ENCODE data around the gene RTL10. TPM values are rescaled to one million over a fixed set of nuclear protein-coding genes. Genes with fewer than 3 reads are reported as not detected.

The RTL10 gene
- total RNA-seq, 4 donors from 2014 or later = 18.1 to 26.4 (median 23.7) TPM

GRCh38 chr22:19902245-19902715 is 47.6 kb upstream of the RTL10 start:
- WGBS, 2 donors = 73 to 74% methylated on average over 2 to 4 of the region's 7 CpGs

DNA sequence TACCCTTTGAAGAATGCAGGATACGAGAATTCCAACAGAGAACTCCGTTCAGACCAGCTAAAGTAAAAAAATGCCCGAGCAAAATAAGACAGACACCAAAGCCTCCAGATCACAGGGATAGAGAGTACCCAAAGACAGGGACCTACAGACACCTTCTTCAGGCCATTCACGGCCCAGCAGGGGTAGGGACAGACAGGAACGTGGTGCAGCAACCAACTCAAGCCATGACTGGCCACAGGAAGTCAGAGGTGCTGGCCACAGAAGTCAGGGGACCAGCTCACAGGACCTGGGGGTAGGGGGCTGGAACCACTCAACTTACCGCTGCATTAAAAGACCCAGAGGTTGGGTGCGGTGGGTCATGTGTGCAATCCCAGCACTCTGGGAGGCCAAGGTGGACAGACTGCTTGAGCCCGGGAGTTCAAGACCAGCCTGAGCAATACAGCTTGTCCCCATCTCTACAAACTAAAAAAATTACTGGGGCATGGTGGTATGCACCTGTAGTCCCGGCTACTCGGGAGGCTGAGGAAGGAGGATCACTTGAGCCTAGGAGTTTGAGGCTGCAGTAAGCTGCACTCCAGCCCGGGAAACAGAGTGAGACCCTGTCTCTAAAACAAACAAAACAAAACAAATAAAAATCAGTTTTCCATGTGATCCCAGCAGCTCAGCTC is 47.0 kb upstream of the RTL10 start:
- H3K27me3 ChIP-seq = no peaks in the 10 kb centered on the region
- intact Hi-C loops (cut with DNase I) = no loop called here
- H3K9me3 ChIP-seq = no peaks in the 10 kb centered on the region
- H3K4me3 ChIP-seq (replicated peaks in 1 of 3) = no peak overlapping the region
- no peak overlapping the region for H3K27ac ChIP-seq
- WGBS, 2 donors = 89 to 91% methylated on average over 11 of the region's 11 CpGs
- no peaks in the 10 kb centered on the region for H3K4me1 ChIP-seq
- DNase-seq = no peak
- peaks cover 5 to 7% of the 10 kb centered on the region in 2 donors for H3K36me3 ChIP-seq
- TF ChIP-seq, protein P1, sequence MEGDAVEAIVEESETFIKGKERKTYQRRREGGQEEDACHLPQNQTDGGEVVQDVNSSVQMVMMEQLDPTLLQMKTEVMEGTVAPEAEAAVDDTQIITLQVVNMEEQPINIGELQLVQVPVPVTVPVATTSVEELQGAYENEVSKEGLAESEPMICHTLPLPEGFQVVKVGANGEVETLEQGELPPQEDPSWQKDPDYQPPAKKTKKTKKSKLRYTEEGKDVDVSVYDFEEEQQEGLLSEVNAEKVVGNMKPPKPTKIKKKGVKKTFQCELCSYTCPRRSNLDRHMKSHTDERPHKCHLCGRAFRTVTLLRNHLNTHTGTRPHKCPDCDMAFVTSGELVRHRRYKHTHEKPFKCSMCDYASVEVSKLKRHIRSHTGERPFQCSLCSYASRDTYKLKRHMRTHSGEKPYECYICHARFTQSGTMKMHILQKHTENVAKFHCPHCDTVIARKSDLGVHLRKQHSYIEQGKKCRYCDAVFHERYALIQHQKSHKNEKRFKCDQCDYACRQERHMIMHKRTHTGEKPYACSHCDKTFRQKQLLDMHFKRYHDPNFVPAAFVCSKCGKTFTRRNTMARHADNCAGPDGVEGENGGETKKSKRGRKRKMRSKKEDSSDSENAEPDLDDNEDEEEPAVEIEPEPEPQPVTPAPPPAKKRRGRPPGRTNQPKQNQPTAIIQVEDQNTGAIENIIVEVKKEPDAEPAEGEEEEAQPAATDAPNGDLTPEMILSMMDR (IDR thresholded peaks at IDR 0.05) = no peak
- TF ChIP-seq POLR2A (IDR thresholded peaks at IDR 0.05) = no peak

More at GRCh38 chr22:19902245-19902715, 47.6 kb upstream of the RTL10 start:
- no peak for DNase-seq
- no peaks in the 10 kb centered on the region for H3K27me3 ChIP-seq
- no peak overlapping the region for H3K27ac ChIP-seq
- no peak overlapping the region for H3K4me3 ChIP-seq (replicated peaks in 1 of 3)
- peaks cover 5 to 7% of the 10 kb centered on the region in 2 donors for H3K36me3 ChIP-seq
- no peaks in the 10 kb centered on the region for H3K9me3 ChIP-seq
- H3K4me1 ChIP-seq = no peaks in the 10 kb centered on the region
- intact Hi-C loops (cut with DNase I) = no loop called here
- TF ChIP-seq POLR2A (IDR thresholded peaks at IDR 0.05) = no peak
- TF ChIP-seq, protein P1 (IDR thresholded peaks at IDR 0.05) = no peak

GRCh38 chr22:19900707-19901436 is 46.2 kb upstream of the RTL10 start:
- no peak for DNase-seq
- Histone ChIP-seq H3K36me3 (peaks cover 0 to 7% of the 10 kb centered on the region in 2 donors), H3K4me3 (replicated peaks in 1 of 3) (no peak overlapping the region), H3K9me3 (no peaks in the 10 kb centered on the region), H3K4me1 (no peaks in the 10 kb centered on the region), H3K27ac (no peak overlapping the region), H3K27me3 (no peaks in the 10 kb centered on the region)
- TF ChIP-seq POLR2A (IDR thresholded peaks at IDR 0.05) = no peak
- TF ChIP-seq, protein P1 (IDR thresholded peaks at IDR 0.05) = no peak
- WGBS, 2 donors = 84 to 87% methylated on average over 8 to 10 of the region's 13 CpGs
- intact Hi-C loops (cut with DNase I) = no loop called here

- H3K4me1 ChIP-seq = no peaks in the 10 kb centered on the region
- 89 to 91% methylated on average over 16 of the region's 16 CpGs for WGBS, 2 donors
- intact Hi-C loops (cut with DNase I) = no loop called here
- no peaks in the 10 kb centered on the region for H3K9me3 ChIP-seq
- no peaks in the 10 kb centered on the region for H3K27me3 ChIP-seq
- no peak overlapping the region for H3K4me3 ChIP-seq (replicated peaks in 1 of 3)
- no peak overlapping the region for H3K27ac ChIP-seq
- no peak for DNase-seq
- H3K36me3 ChIP-seq = peaks cover 3 to 10% of the 10 kb centered on the region in 2 donors
- TF ChIP-seq, protein P1 (IDR thresholded peaks at IDR 0.05) = no peak
- no peak for TF ChIP-seq POLR2A (IDR thresholded peaks at IDR 0.05)
Observed at GRCh38 chr22:19898831-19899567, 44.3 kb upstream of the RTL10 start.
